COLO668 (cell line): ENCODE measurements around the gene VWA3B.
"Not testable (repeated sequence)": the region's sequence is repeated elsewhere in the genome, so short reads cannot be mapped to it uniquely, and the experiment has no call there.

Source experiments
- DNase-seq: peaks from one replicate; lab custom pipeline; 2025; ENCODE audit not compliant: unreplicated experiment; lab: John Stamatoyannopoulos, UW

The VWA3B gene

GRCh38 chr2:98242003-98242402, 155.0 kb downstream of the VWA3B start:
- DNase-seq: no peak

DNA sequence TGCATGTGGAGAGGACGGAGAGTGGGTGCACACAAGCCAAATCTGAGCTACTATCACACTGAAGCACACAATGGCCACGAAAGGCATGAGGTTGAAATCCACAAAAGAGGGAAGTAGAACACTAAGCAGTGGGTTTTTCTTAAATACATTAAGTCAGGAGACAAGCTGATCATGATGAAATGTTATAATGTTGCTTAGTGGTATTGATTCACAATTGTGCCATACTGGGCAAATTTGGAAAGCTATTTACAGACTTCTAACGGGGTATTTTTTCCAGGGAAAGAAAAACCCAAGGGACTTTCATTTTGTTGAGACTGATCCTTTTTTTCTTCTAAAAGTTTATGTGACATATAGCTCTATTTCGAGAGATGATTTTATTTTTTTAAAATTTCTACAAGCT, 158.5 kb downstream of the VWA3B start:
- no peak for DNase-seq

- DNase-seq: no peak
Measured at GRCh38 chr2:98247383-98247782, 160.4 kb downstream of the VWA3B start.

GRCh38 chr2:98252038-98252773, 165.2 kb downstream of the VWA3B start:
- DNase-seq: no peak

GRCh38 chr2:98253461-98254070, 166.6 kb downstream of the VWA3B start:
- no peak for DNase-seq

DNA sequence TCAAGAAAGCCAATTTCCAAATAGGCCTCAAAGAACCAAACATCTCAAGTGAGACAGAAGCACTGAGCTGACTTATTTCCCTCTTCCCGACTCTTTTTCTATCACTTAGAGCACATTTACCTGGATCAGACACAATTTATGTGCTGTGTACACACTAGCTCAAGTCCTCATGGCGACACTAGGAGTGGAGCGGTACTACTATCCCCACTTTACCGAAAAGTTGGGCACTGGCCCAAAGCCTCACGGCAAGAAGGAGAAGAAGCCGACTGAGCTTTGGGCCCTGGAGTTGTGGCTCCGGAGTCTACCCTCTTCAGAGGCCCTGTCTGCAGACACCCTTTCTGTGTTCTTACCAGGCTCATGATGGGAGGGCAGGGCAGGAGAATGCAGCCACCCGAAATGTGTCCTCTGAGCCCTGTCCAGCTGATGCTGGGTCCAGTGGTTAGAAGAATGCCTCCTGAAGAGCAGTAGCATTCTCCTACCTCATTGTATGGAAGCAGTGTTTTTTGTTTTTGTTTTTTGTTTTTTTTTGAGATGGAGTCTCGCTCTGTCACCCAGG, 167.6 kb downstream of the VWA3B start:
- DNase-seq: no peak

DNA sequence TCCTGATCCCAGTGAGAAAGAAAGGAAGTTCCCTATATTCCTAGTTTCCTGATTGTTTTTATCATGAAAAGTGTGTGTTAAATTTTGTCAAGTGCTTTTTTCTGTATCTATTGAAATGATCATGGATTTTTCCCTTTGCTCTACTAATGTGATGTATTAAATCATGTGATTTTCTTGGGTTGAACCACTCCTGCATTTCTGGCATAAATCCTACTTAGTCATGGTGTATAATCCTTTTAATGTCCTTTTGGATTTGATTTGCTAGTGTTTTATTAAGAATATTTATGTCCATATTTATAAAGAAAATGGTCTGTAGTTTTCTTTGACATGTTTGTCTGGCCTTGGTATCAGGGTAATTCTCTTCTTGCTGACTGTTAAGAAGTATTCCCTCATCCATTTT, 171.9 kb downstream of the VWA3B start:
- no peak for DNase-seq

GRCh38 chr2:98263362-98263761, 176.4 kb downstream of the VWA3B start:
- DNase-seq: no peak

DNA sequence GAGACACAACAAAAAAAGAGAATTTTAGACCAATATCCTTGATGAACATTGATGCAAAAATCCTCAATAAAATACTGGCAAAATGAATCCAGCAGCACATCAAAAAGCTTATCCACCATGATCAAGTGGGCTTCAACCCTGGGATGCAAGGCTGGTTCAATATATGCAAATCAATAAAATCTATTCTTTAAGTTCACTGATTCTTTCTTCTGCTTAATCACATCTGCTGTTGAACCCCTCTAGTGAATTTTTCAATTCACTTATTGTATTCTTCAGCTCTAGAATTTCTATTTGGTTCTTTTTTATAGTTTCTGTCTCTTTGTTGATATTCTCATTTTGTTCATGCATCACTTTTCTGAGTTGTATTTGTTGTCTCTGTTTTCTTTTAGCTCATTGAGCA, 181.3 kb downstream of the VWA3B start:
- not testable (repeated sequence) for DNase-seq

DNA sequence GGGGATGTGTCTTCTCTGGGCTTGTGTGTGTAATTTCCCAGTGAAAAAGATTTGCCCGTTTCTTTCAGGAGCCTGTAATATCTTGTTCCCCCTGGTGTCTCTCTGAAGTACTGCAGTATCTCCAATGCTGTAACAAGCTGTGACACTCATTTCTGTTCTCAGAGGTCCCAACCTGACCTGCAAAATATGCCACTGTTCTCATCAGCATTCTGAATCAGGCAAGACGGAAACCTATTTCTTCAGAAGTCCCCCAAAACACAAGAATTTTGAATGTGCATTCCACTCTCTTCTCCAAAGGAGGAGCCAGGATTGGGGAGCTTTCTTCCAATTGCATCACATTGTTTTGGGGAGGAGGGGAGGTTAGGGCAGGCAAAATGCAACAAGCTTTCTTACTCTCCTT, 182.3 kb downstream of the VWA3B start:
- DNase-seq: peak; percentile 19

DNA sequence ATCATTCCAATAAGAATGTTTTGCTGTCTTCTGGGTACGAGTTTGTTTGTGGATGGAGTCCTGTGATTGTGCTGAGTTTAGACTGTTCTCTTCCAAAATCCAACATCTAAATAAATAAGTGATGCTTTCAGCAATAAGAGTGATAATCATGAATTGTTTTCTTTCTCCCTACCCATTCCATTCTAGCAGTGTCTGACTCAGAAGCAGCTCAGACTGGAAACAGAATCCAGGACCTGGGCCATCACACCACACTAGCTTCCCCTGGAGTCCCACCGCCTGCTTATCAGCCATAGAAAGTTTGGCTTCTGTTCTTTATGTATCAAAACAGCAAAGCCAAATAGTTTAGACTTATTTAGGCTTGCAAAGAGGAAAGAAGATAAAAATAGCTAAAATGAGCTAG, 182.9 kb downstream of the VWA3B start:
- DNase-seq: no peak

- no peak for DNase-seq
Measured at GRCh38 chr2:98277162-98277859, 190.3 kb downstream of the VWA3B start.

- no peak for DNase-seq
Measured at GRCh38 chr2:98278074-98278473, 191.1 kb downstream of the VWA3B start.

DNA sequence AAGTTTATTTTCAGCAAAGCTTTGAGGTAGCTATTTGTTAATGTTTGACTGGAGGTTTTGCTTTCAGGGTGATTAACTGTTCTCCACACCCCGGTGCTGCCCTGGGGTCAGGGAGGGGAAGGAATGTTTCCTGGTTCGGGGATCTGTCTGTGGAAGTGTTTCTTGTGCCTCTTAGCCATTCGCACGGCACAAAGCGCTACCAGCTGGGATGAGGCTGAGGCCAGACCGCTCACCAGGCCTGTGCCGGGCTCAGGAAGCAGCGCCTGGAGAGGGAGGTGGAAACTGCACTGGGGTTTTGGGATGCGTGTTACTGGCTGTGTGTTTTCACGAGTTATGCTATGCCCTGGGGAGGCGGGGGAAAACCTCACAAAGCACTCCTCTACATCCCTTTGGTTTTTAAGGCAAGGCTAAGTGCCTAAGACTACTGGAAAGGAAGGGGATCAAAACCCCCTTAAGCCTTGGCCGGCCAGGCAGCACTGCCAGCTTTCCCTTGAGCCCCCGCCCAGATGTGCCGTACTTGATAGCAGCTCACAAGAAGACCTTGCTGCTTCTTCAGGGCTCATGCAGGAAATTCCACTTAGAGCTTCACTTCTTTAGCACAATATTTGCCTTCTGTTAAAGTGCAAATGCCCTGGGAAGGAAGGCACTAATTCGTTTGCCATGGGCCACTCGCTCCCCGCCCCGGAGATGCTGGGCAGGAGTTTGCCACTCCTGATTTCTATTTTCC, 193.6 kb downstream of the VWA3B start:
- peak; percentile 31 for DNase-seq

GRCh38 chr2:98281607-98282006, 194.6 kb downstream of the VWA3B start:
- DNase-seq: no peak

GRCh38 chr2:98282109-98282508, 195.1 kb downstream of the VWA3B start:
- DNase-seq: no peak

DNA sequence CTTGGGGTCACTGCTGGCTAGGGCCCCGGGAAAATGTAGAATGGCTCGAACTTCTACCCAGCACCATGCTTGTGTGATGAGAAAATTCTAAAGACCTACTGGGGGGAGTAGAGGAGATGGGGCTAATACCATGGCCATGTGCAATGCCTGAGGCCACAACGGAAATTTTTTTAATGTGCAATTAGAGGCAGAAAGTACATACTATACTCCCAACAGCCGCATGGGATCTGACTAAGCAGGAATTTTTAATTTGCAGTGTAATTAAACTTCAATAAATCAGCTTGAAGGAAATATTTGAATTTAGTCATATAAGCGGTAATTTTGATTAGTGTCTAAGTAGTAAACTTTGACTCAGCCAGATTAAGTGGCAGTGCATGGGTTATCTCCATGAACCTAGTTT, 206.1 kb downstream of the VWA3B start:
- no peak for DNase-seq

GRCh38 chr2:98293931-98294687, 207.1 kb downstream of the VWA3B start:
- no peak for DNase-seq

DNA sequence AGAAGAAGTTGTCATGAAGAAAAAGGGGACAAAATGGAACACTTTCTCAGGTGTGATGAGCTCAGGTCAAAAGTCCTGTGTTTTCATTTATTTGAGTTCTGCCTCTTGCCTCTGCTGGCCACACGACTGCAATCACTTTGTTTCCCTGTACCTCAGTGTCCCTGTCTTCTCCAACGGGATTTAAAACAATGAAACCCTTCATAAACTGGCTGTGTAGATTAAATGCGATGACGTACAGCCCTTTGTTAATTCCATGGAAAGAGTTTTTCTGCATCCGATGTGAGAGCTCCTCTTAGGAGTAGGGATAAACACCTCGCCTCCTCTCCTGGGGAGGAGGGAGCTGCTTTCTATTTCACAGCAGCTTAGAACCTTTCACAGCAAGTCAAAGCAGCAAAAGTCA, 207.7 kb downstream of the VWA3B start:
- DNase-seq: no peak

DNA sequence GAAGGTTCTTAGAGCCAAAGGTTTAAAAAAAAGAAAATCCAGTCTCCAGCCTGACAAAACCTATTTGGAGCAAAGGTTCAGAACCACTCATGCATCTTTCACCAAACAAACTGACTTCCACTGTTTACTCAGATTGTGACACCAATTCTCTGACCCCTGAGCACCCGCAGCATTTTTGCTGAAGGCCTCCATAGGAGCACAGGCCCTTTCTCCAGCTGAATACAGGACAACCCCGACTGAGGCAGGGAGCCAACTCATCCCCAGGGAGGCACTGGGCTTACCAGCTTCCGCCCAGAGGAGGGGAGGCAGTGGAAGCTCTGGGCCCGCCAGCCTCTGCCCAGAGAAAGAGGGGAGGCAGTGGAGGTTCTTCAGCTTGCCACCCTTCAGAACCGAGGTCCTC, 208.3 kb downstream of the VWA3B start:
- no peak for DNase-seq
